K562 (cell line): ENCODE measurements around the gene DAPK1. TPM values are rescaled to one million over a fixed set of nuclear protein-coding genes. Genes with fewer than 3 reads are reported as not detected.

Experiments
- ATAC-seq: fragments of 200-7000 bp; cut with Tn5 transposase; 3 replicates; pipeline ENCODE4 v1.9.1; 2020; ENCODE audit warnings: moderate library complexity
- BruUV-seq: library from RNA; stranded (reverse); fragments of 400-500 nt; replicated peaks from 2 replicates; lab custom pipeline; 2021; lab: Mats Ljungman, UMichigan
- CTCF ChIA-PET: fragments of 300-600 bp; formaldehyde crosslinking; extraction: SDS; loops from one replicate; lab custom pipeline; 2021; ENCODE audit warnings: low intra/inter-chr PET ratio; lab: Yijun Ruan, JAX
- POLR2A ChIA-PET: fragments of 300-600, 350-650 bp; sonication (Branson Sonifier 250); formaldehyde crosslinking; extraction: SDS; loops from one replicate; lab custom pipeline; 2021; ENCODE audit warnings: antibody characterized with exemption, inconsistent platforms; lab: Yijun Ruan, JAX
- DNase-seq, 4 experiments: peaks; one replicate each; pipeline versions ENCODE4 v3.0.0 to v3.0.0-alpha.2; 2011 to 2018; ENCODE audit warnings: low spot score in 3 of 4, mixed read lengths in 3 of 4; ENCODE audit errors: extremely low read depth in 1 of 4
- FAIRE-seq: peaks from 2 replicates; lab custom pipeline; 2011; peaks lifted over from hg19 to GRCh38; lab: Jason Lieb, UNC
- H2AFZ ChIP-seq: 2 replicates; pipeline ENCODE4 v1.6.0; 2011; ENCODE audit warnings: low read depth, low read length, control low read depth, inconsistent platforms
- H3K27ac ChIP-seq: fragments of 200-600 bp; 3 replicates; pipeline ENCODE4 v1.8.0; 2011; ENCODE audit warnings: low read depth, mild to moderate bottlenecking, control low read depth, inconsistent platforms, low read length, moderate library complexity, mixed read lengths; ENCODE audit errors: extremely low read depth
- H3K27me3 ChIP-seq, 2 experiments: fragments of 300-600 bp in 1 of 2; 2 replicates in 1 of 2; 3 replicates in 1 of 2; pipeline versions ENCODE4 v1.6.0 to v1.8.0; 2011; ENCODE audit warnings: inconsistent platforms in 2 of 2, low read length in 2 of 2, mild to moderate bottlenecking in 1 of 2, mixed read lengths in 1 of 2, moderate library complexity in 1 of 2; ENCODE audit not compliant: control insufficient read depth in 2 of 2, insufficient read depth in 2 of 2
- H3K36me3 ChIP-seq: fragments of 300-600 bp; 3 replicates; pipeline ENCODE4 v1.8.0; 2011; ENCODE audit warnings: mild to moderate bottlenecking, low read length, inconsistent platforms; ENCODE audit not compliant: control insufficient read depth, insufficient read depth
- H3K4me1 ChIP-seq, 2 experiments: fragments of 200-600 bp in 1 of 2; replicated peaks in 1 of 2; 2 replicates in 1 of 2; 3 replicates in 1 of 2; pipeline versions ENCODE4 v1.5.1 to v1.8.0; 2011; ENCODE audit warnings: inconsistent platforms in 2 of 2, low read length in 2 of 2, mild to moderate bottlenecking in 1 of 2, mixed read lengths in 1 of 2, moderate library complexity in 1 of 2; ENCODE audit not compliant: control insufficient read depth in 2 of 2, insufficient read depth in 2 of 2
- H3K4me2 ChIP-seq: 2 replicates; pipeline ENCODE4 v1.6.1; 2011; ENCODE audit warnings: low read length, control low read depth, inconsistent platforms, mixed read lengths; ENCODE audit not compliant: insufficient read depth
- H3K4me3 ChIP-seq: fragments of 200-600 bp; sonication (generic), shearing (Covaris generic); 2 replicates; pipeline ENCODE4 v1.5.1; 2016; ENCODE audit warnings: control low read depth, inconsistent platforms
- H3K79me2 ChIP-seq: fragments of 200-600 bp; 3 replicates; pipeline ENCODE4 v1.8.0; 2011; ENCODE audit warnings: low read length, inconsistent platforms; ENCODE audit not compliant: control insufficient read depth, insufficient read depth
- H3K9ac ChIP-seq, 2 experiments: 2 replicates each; pipeline versions ENCODE4 v1.6.0 to v1.6.1; 2011; ENCODE audit warnings: low read depth in 2 of 2, low read length in 2 of 2, control low read depth in 1 of 2, inconsistent platforms in 1 of 2, mild to moderate bottlenecking in 1 of 2, mixed read lengths in 1 of 2; ENCODE audit not compliant: insufficient read depth in 1 of 2
- H3K9me1 ChIP-seq: one replicate; pipeline ENCODE4 v1.6.0; 2011; ENCODE audit warnings: inconsistent platforms, mild to moderate bottlenecking, low read length, moderate library complexity; ENCODE audit not compliant: control insufficient read depth, insufficient read depth
- H3K9me3 ChIP-seq: replicated peaks from 2 replicates; pipeline ENCODE4 v1.5.1; 2011; ENCODE audit warnings: low read depth, low read length, inconsistent platforms; ENCODE audit not compliant: control insufficient read depth, insufficient read depth
- H4K20me1 ChIP-seq: replicated peaks from 2 replicates; pipeline ENCODE4 v1.6.1; 2011; ENCODE audit warnings: low read length, inconsistent platforms, mixed read lengths; ENCODE audit not compliant: control insufficient read depth, insufficient read depth
- HDAC1 ChIP-seq, 2 experiments: fragments of 450-650 bp; IDR thresholded peaks; 2 replicates each; pipeline ENCODE4 v1.6.1; 2016 to 2017; ENCODE audit warnings: inconsistent platforms in 1 of 2, mild to moderate bottlenecking in 1 of 2, moderate library complexity in 1 of 2
- HIVEP1 ChIP-seq: fragments of 250-450 bp; sonication (Bioruptor Pico); IDR thresholded peaks from 2 replicates; pipeline ENCODE4 v1.4.0; 2020; ENCODE audit warnings: mild to moderate bottlenecking
- HNRNPH1 ChIP-seq: fragments of 200-400 bp; formaldehyde crosslinking; optimal IDR thresholded peaks from 2 replicates; pipeline ENCODE3; 2017; ENCODE audit warnings: low read depth, mild to moderate bottlenecking, low read length, moderate library complexity
- KDM5B ChIP-seq: fragments of 200-600 bp; sonication (generic); IDR thresholded peaks from 2 replicates; pipeline ENCODE4 v1.6.1; 2012; ENCODE audit warnings: low read depth, mild to moderate bottlenecking, moderate library complexity, low read length, control low read depth, inconsistent platforms; ENCODE audit not compliant: insufficient replicate concordance
- MED1 ChIP-seq: sonication (generic); formaldehyde crosslinking; IDR thresholded peaks from 2 replicates; pipeline ENCODE4 v1.8.1; 2023; ENCODE audit warnings: missing genetic modification reagents, borderline replicate concordance
- MEF2A ChIP-seq: IDR thresholded peaks from 2 replicates; pipeline ENCODE4 v1.6.1; 2011; ENCODE audit warnings: low read depth, mild to moderate bottlenecking, low read length, moderate library complexity; ENCODE audit not compliant: control insufficient read depth
- MIER1 ChIP-seq: fragments of 450-650 bp; IDR thresholded peaks from 2 replicates; pipeline ENCODE4 v1.6.1; 2016; ENCODE audit warnings: antibody characterized with exemption, mild to moderate bottlenecking, low read depth
- MTA1 ChIP-seq: fragments of 450-650 bp; IDR thresholded peaks from 2 replicates; pipeline ENCODE4 v1.6.1; 2017; ENCODE audit warnings: borderline replicate concordance
- PTRF ChIP-seq: fragments of 450-650 bp; IDR thresholded peaks from 2 replicates; pipeline ENCODE4 v1.6.1; 2016; ENCODE audit warnings: mild to moderate bottlenecking, missing genetic modification characterization, missing compliant biosample characterization
- RBM25 ChIP-seq: fragments of 200-400 bp; formaldehyde crosslinking; IDR thresholded peaks from 2 replicates; pipeline ENCODE4 v1.6.1; 2018; ENCODE audit warnings: low read length, low read depth, moderate library complexity; ENCODE audit not compliant: severe bottlenecking
- SMC3 ChIP-seq: conservative IDR thresholded peaks from 2 replicates; pipeline ENCODE4 v1.6.1; 2011; ENCODE audit warnings: low read depth, low read length, improper control_type of control experiment; ENCODE audit not compliant: insufficient read depth
- SOX6 ChIP-seq: fragments of 450-650 bp; IDR thresholded peaks from 2 replicates; pipeline ENCODE4 v1.6.1; 2014; ENCODE audit warnings: mild to moderate bottlenecking
- SPI1 ChIP-seq: IDR thresholded peaks from 2 replicates; pipeline ENCODE4 v1.6.1; 2011; ENCODE audit warnings: low read depth, low read length, control low read depth, borderline replicate concordance
- TAL1 ChIP-seq: fragments of 450-650 bp; IDR thresholded peaks from 2 replicates; pipeline ENCODE4 v1.6.1; 2016; ENCODE audit warnings: mild to moderate bottlenecking
- TRIM28 ChIP-seq: fragments of 450-650 bp; IDR thresholded peaks from 2 replicates; pipeline ENCODE4 v1.6.1; 2017
- ZFP36 ChIP-seq: fragments of 150-350 bp; IDR thresholded peaks from 2 replicates; pipeline ENCODE4 v1.6.1; 2018; ENCODE audit warnings: low read length, low read depth; ENCODE audit not compliant: partially characterized antibody
- ZNF12 ChIP-seq: sonication (generic); formaldehyde crosslinking; IDR thresholded peaks from 2 replicates; pipeline ENCODE4 v1.4.0; 2020; ENCODE audit warnings: mild to moderate bottlenecking, missing genetic modification reagents
- ZNF512 ChIP-seq: IDR thresholded peaks from 2 replicates; pipeline ENCODE4 v1.6.1; 2016; ENCODE audit warnings: missing genetic modification characterization, missing compliant biosample characterization
- WGBS: fragments of 100-300 bp; shearing (Covaris generic); methylation state at CpG from one replicate; pipeline ENCODE4 v1.1.6; 2016; ENCODE audit warnings: low coverage, mixed read lengths; ENCODE audit not compliant: insufficient coverage; ENCODE audit errors: missing lambda C conversion rate; 5-methylcytosine and 5-hydroxymethylcytosine counted together
- in situ Hi-C: fragments of 300-500 bp; cut with MboI; formaldehyde crosslinking; loops from 4 replicates; pipeline ENCODE4 v1.15.0; 2018; ENCODE audit warnings: inconsistent platforms, mixed read lengths
- intact Hi-C: fragments of 100-400 bp; cut with micrococcal nuclease; formaldehyde crosslinking; loops from 2 replicates; pipeline ENCODE4 v1.14.2; 2022
- polyA plus RNA-seq, 8 experiments: library from polyadenylated mRNA; depleted of rRNA in 4 of 8; stranded (reverse) in 5 of 8; unstranded in 3 of 8; fragments of >200 nt; fragmentation: Nextera tagmentation in 2 of 8; fragmentation: Illumina TruSeq in 1 of 8; extraction: Ambion mirVana in 2 of 8; extraction: Trizol in 1 of 8; gene quantifications; 2 replicates each; pipeline versions ENCODE4 v1.2.1 to v1.2.3, GENCODE V29; 2011 to 2014; ENCODE audit warnings: inconsistent platforms in 1 of 8, missing spikeins in 1 of 8
- total RNA-seq, 7 experiments: library from RNA; depleted of rRNA in 6 of 7; stranded (reverse); fragments of >200 nt in 6 of 7; fragmentation: Illumina TruSeq in 2 of 7; extraction: Trizol in 2 of 7; gene quantifications; 2 replicates each; pipeline versions ENCODE4 v1.2.1 to v1.2.3, GENCODE V29; 2011 to 2021; ENCODE audit warnings: low replicate concordance in 1 of 7

The DAPK1 gene
- total and polyA plus RNA-seq, 9 of the 15 experiments (the other 6 are each of a cell fraction or from before 2014, with no cell fraction given), result 1.7 to 26.4 (median 15.8) TPM

- no peak for FAIRE-seq
- H3K79me2 ChIP-seq, result peaks cover 4% of the 10 kb centered on the region; the same call in 1 of the 3 replicates
- peaks cover 5 to 10% of the 10 kb centered on the region in 2 experiments; a peak in 3 of 5 replicates for H3K4me1 ChIP-seq
- TF ChIP-seq MED1 (CRISPR knock-in tag) (no peak), HNRNPH1 (no peak), SOX6 (no peak), ZNF12 (CRISPR knock-in tag) (no peak), TAL1 (no peak), HIVEP1 (no peak), SPI1 (no peak)
- TF ChIP-seq, all 486 proteins: peak for 0
- no peaks in the 10 kb centered on the region for H3K27me3 ChIP-seq
- H3K36me3 ChIP-seq, result no peaks in the 10 kb centered on the region
- ATAC-seq (no peak), DNase-seq (no peak)
- H3K27ac ChIP-seq, result no peak overlapping the region
- intact Hi-C loops, result no loop called here
- BruUV-seq, result no TSS peak
- H3K9ac ChIP-seq, result no peak overlapping the region
- POLR2A ChIA-PET, result interaction anchor here (1.1 kb wide), 1 partner anchor 12 kb away, joined by 3 read pairs; no protein-coding TSS in a partner anchor
- in situ Hi-C loops, result no loop called here
- no peak overlapping the region for H3K4me2 ChIP-seq
- H3K9me3 ChIP-seq, result no peaks in the 10 kb centered on the region
- CTCF ChIA-PET, result no interaction called here
- H2AFZ ChIP-seq, result no peak overlapping the region
- WGBS, result 60% methylated on average over 6 of the region's 6 CpGs
- no peaks in the 10 kb centered on the region for H3K9me1 ChIP-seq
- H4K20me1 ChIP-seq, result no peaks in the 10 kb centered on the region
- no peak overlapping the region for H3K4me3 ChIP-seq
Observed at GRCh38 chr9:87587356-87587745, 89.7 kb downstream of the DAPK1 start.

- intact Hi-C loops, result no loop called here
- H2AFZ ChIP-seq, result no peak overlapping the region
- WGBS, result 33% methylated on average over 2 of the region's 2 CpGs
Observed at GRCh38 chr9:87587864-87588263, 90.2 kb downstream of the DAPK1 start.

More at GRCh38 chr9:87587864-87588263, 90.2 kb downstream of the DAPK1 start:
- ATAC-seq (no peak), DNase-seq (no peak), FAIRE-seq (no peak)
- Histone ChIP-seq H3K79me2 (peaks cover 4% of the 10 kb centered on the region; the same call in 1 of the 3 replicates), H3K4me3 (no peak overlapping the region), H3K36me3 (no peaks in the 10 kb centered on the region), H3K9me1 (no peaks in the 10 kb centered on the region), H4K20me1 (no peaks in the 10 kb centered on the region), H3K4me2 (no peak overlapping the region), H3K4me1 (peaks cover 10 to 14% of the 10 kb centered on the region in 2 experiments; a peak in 4 of 5 replicates), H3K27ac (no peak overlapping the region), H3K9ac (no peak overlapping the region), H3K9me3 (no peaks in the 10 kb centered on the region), H3K27me3 (no peaks in the 10 kb centered on the region)
- ChIA-PET CTCF (no interaction called here), POLR2A (interaction anchor here (1.1 kb wide), 2 partner anchors 9 to 11 kb away, joined by 3 to 5 read pairs; no protein-coding TSS in a partner anchor)
- in situ Hi-C loops, result no loop called here
- TF ChIP-seq MIER1 (no peak), MTA1 (no peak), PTRF (tag) (no peak), KDM5B (no peak), ZNF512 (tag) (no peak), HDAC1 (IDR thresholded peaks at IDR 0.05) (no peak), MEF2A (no peak), TRIM28 (no peak), ZFP36 (peak; percentile 13), SMC3 (no peak), RBM25 (peak; percentile 53)
- BruUV-seq, result no TSS peak
